Spleen (tissue), 7 donors: Measurements from ENCODE around the gene ME3.

Experiments
- CTCF ChIP-seq, 11 experiments: fragments of 200-600 bp in 7 of 11; fragments of 450-650 bp in 4 of 11; sonication (generic) in 4 of 11; IDR thresholded peaks in 8 of 11; conservative IDR thresholded peaks in 3 of 11; 1 replicate in 7 of 11; 2 replicates in 4 of 11; pipeline versions ENCODE4 v1.4.0 to v1.8.0; 2016 to 2021; ENCODE audit warnings: antibody characterized with exemption in 11 of 11, inconsistent platforms in 4 of 11, mild to moderate bottlenecking in 1 of 11
- POLR2A ChIP-seq, 3 donors: fragments of 450-650 bp; IDR thresholded peaks; one replicate each; pipeline ENCODE4 v1.5.1; 2017; ENCODE audit warnings: antibody characterized with exemption in 3 of 3, mild to moderate bottlenecking in 1 of 3
- donor health status: DM: no; HTN: no; CAD: no; lungs with moderate emphysema.
- donor health status: DM: no; HTN: no; CAD: no.
- donor health status: DM: no; HTN: no; CAD: no.

GRCh38 chr11:86440305-86440716 lies 232.1 kb downstream of the ME3 start:
- no peak for TF ChIP-seq POLR2A (IDR thresholded peaks at IDR 0.05)
- no peak for TF ChIP-seq CTCF (IDR thresholded peaks at IDR 0.05 in 8 of 11, conservative IDR thresholded peaks at IDR 0.05 in 3 of 11)
